COLO668 (cell line): Measurements from ENCODE around the gene TGFB2.

Experiments
- DNase-seq: peaks from one replicate; lab custom pipeline; 2025; ENCODE audit not compliant: unreplicated experiment; lab: John Stamatoyannopoulos, UW

TGFB2 gene

GRCh38 chr1:218459878-218460711 is 115.0 kb downstream of the TGFB2 start:
- DNase-seq, result no peak

- no peak for DNase-seq
Observed at GRCh38 chr1:218461351-218461750, 116.2 kb downstream of the TGFB2 start.

GRCh38 chr1:218462116-218462515 is 117.0 kb downstream of the TGFB2 start:
- DNase-seq, result no peak

- no peak for DNase-seq
Observed at GRCh38 chr1:218462587-218462986, 117.5 kb downstream of the TGFB2 start.

GRCh38 chr1:218463194-218464156 is 118.3 kb downstream of the TGFB2 start:
- no peak for DNase-seq

- DNase-seq, result no peak
Observed at GRCh38 chr1:218464871-218465270, 119.7 kb downstream of the TGFB2 start.

GRCh38 chr1:218466341-218467010 is 121.3 kb downstream of the TGFB2 start:
- DNase-seq, result no peak

- no peak for DNase-seq
Observed at GRCh38 chr1:218467101-218468072, 122.3 kb downstream of the TGFB2 start.

- DNase-seq, result no peak
Observed at GRCh38 chr1:218468711-218469110, 123.6 kb downstream of the TGFB2 start.

GRCh38 chr1:218472885-218473284 is 127.7 kb downstream of the TGFB2 start:
- DNase-seq, result no peak

- no peak for DNase-seq
Observed at GRCh38 chr1:218473522-218473921, 128.4 kb downstream of the TGFB2 start.

GRCh38 chr1:218474128-218474527 is 129.0 kb downstream of the TGFB2 start:
- DNase-seq, result no peak

- DNase-seq, result no peak
Observed at GRCh38 chr1:218475275-218475674, 130.1 kb downstream of the TGFB2 start.

GRCh38 chr1:218475699-218476098 is 130.6 kb downstream of the TGFB2 start:
- no peak for DNase-seq

- no peak for DNase-seq
Observed at GRCh38 chr1:218476385-218476784, 131.2 kb downstream of the TGFB2 start.

GRCh38 chr1:218478336-218478735 is 133.2 kb downstream of the TGFB2 start:
- DNase-seq, result no peak

- DNase-seq, result no peak
Observed at GRCh38 chr1:218479436-218480115, 134.4 kb downstream of the TGFB2 start.

- no peak for DNase-seq
Observed at GRCh38 chr1:218480137-218480536, 135.0 kb downstream of the TGFB2 start.

GRCh38 chr1:218480588-218481099 is 135.5 kb downstream of the TGFB2 start:
- DNase-seq, result no peak
